ENCODE measurements around the gene TAF3.

Gene TAF3

DNA sequence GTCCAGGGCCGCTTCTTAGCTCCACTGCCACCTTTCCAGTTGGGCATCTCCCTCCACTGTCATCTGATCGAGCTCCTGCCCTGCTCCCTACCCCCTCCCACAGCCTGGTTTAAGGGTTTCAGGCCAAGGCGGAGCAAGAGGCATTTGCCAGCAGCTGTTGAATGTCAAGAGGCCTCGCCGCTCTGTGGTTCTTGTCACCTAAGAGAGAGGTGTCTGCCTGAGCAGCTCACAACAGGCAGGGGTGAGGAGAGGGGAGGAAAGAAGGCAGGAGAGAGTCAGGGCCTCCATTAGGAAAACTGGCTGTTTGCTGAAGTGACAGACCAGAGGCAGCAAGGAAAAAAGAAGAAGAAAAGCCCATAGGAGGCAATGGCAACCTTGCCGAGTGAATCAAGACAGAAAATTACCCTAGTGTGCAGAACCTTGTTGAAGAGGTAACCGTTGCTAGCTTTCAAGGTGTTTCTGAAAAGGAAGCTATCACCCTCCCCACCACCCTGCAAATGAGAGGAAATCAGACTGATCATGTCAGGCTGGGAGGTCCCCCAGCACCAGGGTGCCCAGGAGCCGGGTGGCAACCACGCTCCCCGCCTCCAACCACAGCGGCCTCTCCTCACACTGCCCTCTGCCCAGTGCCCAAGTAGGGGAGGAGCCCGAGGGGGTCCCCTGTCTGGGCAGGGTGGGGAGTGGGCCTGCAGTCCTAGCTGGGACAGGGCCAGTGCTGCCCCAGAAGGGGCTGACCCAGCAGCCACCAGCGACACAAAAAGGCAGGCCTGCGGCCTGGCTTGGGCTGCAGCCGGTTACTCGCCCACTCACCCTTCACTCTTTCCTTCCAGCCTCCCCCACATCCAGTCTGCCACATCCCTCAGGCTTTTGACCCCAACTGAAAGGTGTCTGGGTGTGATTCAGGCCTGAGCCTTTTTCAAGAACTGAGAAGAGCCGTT is 243.2 kb downstream of the TAF3 start:
- no peak for DNase-seq

DNA sequence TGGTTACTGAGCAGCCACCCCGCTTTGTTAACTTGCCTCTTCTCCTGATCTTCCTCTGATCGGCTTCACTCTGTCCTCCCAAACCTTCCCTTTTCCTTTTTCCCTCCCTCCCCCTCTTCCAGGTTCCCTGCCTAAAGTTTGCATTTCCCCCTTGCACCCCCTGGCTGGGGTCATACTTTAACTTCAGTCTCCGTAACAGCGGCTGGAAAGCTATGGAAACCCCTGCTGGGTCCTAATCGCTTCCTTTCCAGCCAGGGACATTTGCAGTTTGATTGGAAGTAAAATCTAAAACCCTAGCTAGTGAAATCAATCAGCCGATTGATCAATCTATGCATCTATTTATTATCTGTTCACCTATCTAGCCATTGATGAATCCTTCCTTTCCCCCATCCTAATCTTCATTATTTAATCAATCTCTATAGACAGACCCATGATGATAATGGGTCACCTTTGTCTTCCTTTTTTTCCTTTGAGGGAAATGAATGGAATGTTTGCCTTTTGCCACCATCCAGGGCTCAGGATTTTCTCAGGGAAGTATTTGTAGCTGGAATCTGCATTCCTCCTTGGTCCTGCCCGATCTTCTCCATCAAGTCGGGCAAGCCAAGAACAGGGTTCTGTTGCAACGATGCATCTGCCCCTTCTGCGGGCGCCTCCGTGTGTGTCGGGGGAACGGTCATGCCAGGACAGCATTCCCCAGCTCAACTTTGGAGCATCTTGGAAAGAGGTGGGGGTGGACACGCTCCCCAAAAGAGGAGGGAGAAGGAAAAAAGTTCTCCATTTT is 245.0 kb downstream of the TAF3 start:
- no peak for DNase-seq

DNA sequence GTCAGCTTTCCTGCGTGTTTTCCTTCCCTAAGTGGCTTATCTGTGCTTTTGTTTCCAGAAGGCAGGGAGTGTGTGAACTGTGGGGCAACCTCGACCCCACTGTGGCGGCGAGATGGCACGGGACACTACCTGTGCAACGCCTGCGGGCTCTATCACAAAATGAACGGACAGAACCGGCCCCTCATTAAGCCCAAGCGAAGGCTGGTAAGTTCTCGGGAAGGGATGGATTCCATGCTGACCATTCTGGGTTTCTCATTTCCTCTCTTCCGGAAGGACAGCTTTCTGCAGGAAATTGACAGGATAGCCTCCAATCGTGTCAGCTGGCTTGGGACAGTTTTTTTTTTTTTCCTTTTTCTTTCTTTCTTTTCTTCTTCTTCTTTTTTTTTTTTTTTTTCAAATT is 245.6 kb downstream of the TAF3 start:
- no peak for DNase-seq

DNA sequence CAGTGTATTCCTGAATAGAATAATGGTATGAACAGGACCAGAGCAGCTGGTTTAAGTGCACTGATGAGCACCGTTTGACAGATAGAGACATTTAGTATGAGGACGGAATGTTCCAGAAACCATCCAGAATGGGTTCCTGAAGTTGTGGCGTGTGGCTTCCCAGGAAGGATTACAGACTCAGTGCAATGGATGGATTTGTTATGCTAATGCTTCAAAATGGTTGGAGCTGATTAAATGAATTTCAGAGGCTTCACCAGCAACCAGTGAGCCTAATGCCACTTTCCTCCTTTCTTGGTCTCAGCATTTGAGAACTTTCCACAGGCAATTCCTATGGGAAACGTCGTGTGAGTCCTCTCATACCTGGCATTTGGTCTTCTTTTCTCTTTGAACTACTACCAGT is 246.1 kb downstream of the TAF3 start:
- no peak for DNase-seq

DNA sequence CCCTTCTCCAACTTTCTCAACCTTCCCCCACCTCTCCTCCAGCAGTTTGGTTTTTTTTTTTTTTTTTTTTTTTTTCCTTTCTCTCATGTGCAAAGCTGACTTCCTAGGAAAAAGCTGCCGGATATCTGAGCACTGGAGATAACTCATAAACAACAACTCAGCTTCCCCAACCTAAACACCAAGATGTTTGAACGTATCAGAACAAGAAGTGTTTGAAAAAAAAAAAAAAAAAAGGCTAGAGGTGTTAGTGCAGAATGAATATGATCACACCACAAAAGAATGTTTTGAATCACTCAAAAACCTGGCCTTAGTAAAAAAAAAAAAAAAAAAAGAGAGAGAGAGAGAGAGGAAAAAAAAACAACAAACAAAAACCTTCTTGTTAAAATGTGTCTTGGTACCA is 247.3 kb downstream of the TAF3 start:
- no peak for DNase-seq

DNA sequence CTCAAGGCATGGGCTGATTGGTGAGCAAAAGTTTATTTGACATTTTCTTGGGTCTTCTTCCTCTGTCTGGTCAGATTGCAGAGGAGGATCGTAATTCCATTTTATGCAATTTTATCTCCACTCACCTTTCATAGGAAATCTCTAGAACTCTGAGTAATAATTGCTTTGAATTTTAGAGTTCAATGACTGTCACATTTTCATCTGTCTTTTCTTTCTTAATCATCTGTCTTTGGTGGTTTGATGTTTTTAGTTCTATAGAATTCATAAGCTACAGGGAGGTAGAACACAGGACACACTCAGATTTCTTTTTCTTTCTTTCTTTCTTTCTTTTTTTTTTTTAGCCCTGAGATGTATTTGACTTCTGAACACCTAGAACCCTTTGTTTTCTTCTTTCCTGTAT is 247.8 kb downstream of the TAF3 start:
- no peak for DNase-seq

All from DMS79 (cell line).